Upper lobe of left lung (tissue), 6 donors: Measurements from ENCODE around the gene TMBIM6. TPM values are rescaled to one million over a fixed set of nuclear protein-coding genes. Genes with fewer than 3 reads are reported as not detected.

Source experiments
- ATAC-seq, 2 donors: fragments of 200-7000 bp; cut with Tn5 transposase; one replicate each; pipeline ENCODE4 v1.9.1; 2022; ENCODE audit warnings: mild to moderate bottlenecking in 2 of 2, moderate library complexity in 2 of 2; ENCODE audit not compliant: low FRiP score in 2 of 2
- DNase-seq, 2 donors: peaks; one replicate each; pipeline ENCODE4 v3.0.0-alpha.2; 2019 to 2020
- H3K27ac ChIP-seq, 4 donors: fragments of 200-600 bp; sonication (generic); one replicate each; pipeline ENCODE4 v1.5.1; 2016 to 2019
- H3K27me3 ChIP-seq, 4 donors: fragments of 200-600 bp; sonication (generic); one replicate each; pipeline ENCODE4 v1.5.1; 2017 to 2019
- H3K36me3 ChIP-seq, 4 donors: fragments of 200-600 bp; sonication (generic); one replicate each; pipeline ENCODE4 v1.5.1; 2016 to 2019
- H3K4me1 ChIP-seq, 4 donors: fragments of 200-600 bp; sonication (generic); one replicate each; pipeline ENCODE4 v1.5.1; 2018 to 2019
- H3K4me3 ChIP-seq, 4 donors: fragments of 200-600 bp; sonication (generic); one replicate each; pipeline ENCODE4 v1.5.1; 2017 to 2019; ENCODE audit warnings: mild to moderate bottlenecking in 2 of 4, moderate library complexity in 1 of 4
- H3K9me3 ChIP-seq, 4 donors: fragments of 200-600 bp; sonication (generic); one replicate each; pipeline ENCODE4 v1.5.1; 2018 to 2019
- EP300 ChIP-seq, 4 donors: sonication (generic); formaldehyde crosslinking; IDR thresholded peaks; one replicate each; pipeline ENCODE4 v1.5.1; 2017; ENCODE audit warnings: antibody characterized with exemption in 4 of 4, control low read depth in 2 of 4
- POLR2A ChIP-seq, 4 donors: fragments of 450-650 bp; IDR thresholded peaks; one replicate each; pipeline ENCODE4 v1.5.1; 2016 to 2017; ENCODE audit warnings: antibody characterized with exemption in 4 of 4, mild to moderate bottlenecking in 2 of 4
- POLR2AphosphoS5 ChIP-seq, 2 donors: sonication (generic); formaldehyde crosslinking; IDR thresholded peaks; one replicate each; pipeline ENCODE4 v1.5.1; 2017; ENCODE audit warnings: antibody characterized with exemption in 2 of 2
- WGBS, 2 donors: methylation state at CpG; one replicate each; pipeline ENCODE4 v1.1.5; 2017 to 2018; 5-methylcytosine and 5-hydroxymethylcytosine counted together
- total RNA-seq, 6 donors: library from RNA; depleted of rRNA in 4 of 6; stranded (reverse); fragments of >200 nt in 4 of 6; gene quantifications; one replicate each; pipeline versions ENCODE4 v1.1.0 to v1.2.1, GENCODE V29; 2016 to 2021
- TF ChIP-seq, protein P1 (sequence below), 6 experiments: fragments of 450-650 bp in 4 of 6; fragments of 200-600 bp in 2 of 6; sonication (generic) in 2 of 6; IDR thresholded peaks; one replicate each; pipeline ENCODE4 v1.5.1; 2016 to 2019; ENCODE audit warnings: antibody characterized with exemption in 6 of 6
- donor health status: DM: no; HTN: no; CAD: no; lungs with moderate emphysema.
- donor health status: DM: no; HTN: yes; CAD: no; lungs with severe emphysema.

Gene TMBIM6
- total RNA-seq, 6 donors from 2014 or later, result 185 to 831 (median 594) TPM

DNA sequence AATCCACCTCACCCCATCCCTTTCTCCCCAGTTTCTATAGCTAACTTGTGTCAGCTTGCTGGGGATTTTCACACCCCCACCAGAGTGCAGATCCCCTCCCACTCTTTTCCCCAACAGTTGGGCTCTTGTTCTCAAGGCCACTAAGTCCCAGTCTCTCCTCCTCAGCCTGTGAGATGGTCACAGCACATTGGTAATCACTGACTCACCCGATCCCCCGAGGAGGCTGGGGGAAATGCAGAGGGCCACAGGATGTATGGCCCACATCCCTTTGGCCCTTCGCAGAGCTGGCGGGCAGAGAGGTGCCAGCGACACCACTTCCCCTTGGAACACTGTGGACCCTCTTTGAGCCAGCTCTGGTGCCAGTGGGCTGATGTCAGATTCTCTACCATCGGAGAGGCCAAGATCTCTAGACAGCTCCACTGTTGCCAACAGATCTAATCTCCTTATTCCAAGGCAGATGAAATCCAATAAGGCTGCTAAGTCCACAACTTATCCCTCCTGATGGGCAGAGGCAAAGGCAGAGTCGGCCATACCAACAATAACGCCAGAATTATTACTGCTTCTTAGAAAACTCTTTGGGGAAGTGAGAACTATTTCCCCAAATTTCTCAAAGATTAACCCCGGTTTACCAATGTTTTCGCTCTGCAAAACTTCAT, 35.8 kb upstream of the TMBIM6 start:
- Histone ChIP-seq H3K9me3 (no peaks in the 10 kb centered on the region), H3K36me3 (no peaks in the 10 kb centered on the region), H3K4me3 (peak overlapping the region in 3 of 4 donors; percentile 55 to 87 (median 84)), H3K27ac (peak overlapping the region; percentile 92 to 96 (median 94)), H3K27me3 (no peaks in the 10 kb centered on the region), H3K4me1 (peaks cover 16 to 48% (median 34%) of the 10 kb centered on the region in 4 donors)
- DNase-seq (peak in 1 of 2 donors; percentile 47), ATAC-seq (no peak)
- WGBS, 2 donors, result 31 to 35% methylated on average over 10 of the region's 10 CpGs
- TF ChIP-seq, protein P1, sequence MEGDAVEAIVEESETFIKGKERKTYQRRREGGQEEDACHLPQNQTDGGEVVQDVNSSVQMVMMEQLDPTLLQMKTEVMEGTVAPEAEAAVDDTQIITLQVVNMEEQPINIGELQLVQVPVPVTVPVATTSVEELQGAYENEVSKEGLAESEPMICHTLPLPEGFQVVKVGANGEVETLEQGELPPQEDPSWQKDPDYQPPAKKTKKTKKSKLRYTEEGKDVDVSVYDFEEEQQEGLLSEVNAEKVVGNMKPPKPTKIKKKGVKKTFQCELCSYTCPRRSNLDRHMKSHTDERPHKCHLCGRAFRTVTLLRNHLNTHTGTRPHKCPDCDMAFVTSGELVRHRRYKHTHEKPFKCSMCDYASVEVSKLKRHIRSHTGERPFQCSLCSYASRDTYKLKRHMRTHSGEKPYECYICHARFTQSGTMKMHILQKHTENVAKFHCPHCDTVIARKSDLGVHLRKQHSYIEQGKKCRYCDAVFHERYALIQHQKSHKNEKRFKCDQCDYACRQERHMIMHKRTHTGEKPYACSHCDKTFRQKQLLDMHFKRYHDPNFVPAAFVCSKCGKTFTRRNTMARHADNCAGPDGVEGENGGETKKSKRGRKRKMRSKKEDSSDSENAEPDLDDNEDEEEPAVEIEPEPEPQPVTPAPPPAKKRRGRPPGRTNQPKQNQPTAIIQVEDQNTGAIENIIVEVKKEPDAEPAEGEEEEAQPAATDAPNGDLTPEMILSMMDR (IDR thresholded peaks at IDR 0.05), result no peak
- TF ChIP-seq POLR2A (IDR thresholded peaks at IDR 0.05) (peak in 2 of 4 donors; percentile 18 to 31), POLR2AphosphoS5 (IDR thresholded peaks at IDR 0.05) (peak; percentile 64 to 69), EP300 (IDR thresholded peaks at IDR 0.05) (peak in 2 of 4 donors; percentile 35 to 52)

DNA sequence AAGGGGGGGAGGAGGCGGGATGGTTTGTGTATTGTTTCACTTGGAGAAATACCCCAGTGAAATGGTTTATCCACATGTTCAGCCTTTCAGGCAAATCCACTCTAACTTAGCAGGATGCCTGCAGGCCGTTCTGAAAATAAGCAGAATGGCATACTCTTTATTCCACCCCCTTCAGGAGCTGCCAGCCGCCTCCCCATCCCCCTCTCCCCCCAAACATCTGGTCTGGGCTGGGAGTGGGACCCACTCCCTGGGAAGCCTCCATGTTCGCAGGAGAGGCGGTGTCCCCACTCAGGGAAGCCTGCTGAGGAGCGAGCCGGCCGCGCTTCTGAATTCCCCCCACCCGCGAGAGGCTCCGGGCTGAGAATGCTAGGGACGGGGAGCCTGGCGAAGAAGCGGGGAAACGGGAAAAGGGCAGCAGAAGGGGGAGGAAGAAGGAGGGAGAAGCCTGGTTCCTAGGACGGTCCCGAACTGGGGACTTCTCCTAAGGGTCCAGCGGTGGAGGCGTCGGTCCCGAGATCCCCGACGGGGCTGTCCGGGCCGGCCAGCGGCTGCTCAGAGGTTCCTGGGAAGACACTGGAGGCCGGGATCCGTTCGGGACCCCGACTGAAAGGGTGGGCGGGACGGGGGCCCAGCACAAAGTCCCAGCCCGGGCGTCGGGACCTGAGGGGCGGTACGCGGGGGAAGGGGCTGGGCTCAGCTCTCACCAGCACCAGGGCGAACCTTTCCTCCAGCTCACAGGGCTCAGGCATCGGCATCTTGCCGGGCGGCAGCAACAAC, 34.8 kb upstream of the TMBIM6 start:
- Histone ChIP-seq H3K4me1 (peaks cover 16 to 48% (median 34%) of the 10 kb centered on the region in 4 donors), H3K4me3 (peak overlapping the region; percentile 55 to 87 (median 82)), H3K36me3 (no peaks in the 10 kb centered on the region), H3K27me3 (no peaks in the 10 kb centered on the region), H3K9me3 (no peaks in the 10 kb centered on the region), H3K27ac (peak overlapping the region; percentile 92 to 96 (median 94))
- WGBS, 2 donors, result 3 to 7% methylated on average over 22 to 31 of the region's 43 CpGs
- TF ChIP-seq, protein P1 (IDR thresholded peaks at IDR 0.05), result no peak
- TF ChIP-seq EP300 (IDR thresholded peaks at IDR 0.05) (no peak), POLR2A (IDR thresholded peaks at IDR 0.05) (no peak), POLR2AphosphoS5 (IDR thresholded peaks at IDR 0.05) (no peak)
- ATAC-seq (peak; percentile 1 to 41), DNase-seq (peak in 1 of 2 donors; percentile 29)

DNA sequence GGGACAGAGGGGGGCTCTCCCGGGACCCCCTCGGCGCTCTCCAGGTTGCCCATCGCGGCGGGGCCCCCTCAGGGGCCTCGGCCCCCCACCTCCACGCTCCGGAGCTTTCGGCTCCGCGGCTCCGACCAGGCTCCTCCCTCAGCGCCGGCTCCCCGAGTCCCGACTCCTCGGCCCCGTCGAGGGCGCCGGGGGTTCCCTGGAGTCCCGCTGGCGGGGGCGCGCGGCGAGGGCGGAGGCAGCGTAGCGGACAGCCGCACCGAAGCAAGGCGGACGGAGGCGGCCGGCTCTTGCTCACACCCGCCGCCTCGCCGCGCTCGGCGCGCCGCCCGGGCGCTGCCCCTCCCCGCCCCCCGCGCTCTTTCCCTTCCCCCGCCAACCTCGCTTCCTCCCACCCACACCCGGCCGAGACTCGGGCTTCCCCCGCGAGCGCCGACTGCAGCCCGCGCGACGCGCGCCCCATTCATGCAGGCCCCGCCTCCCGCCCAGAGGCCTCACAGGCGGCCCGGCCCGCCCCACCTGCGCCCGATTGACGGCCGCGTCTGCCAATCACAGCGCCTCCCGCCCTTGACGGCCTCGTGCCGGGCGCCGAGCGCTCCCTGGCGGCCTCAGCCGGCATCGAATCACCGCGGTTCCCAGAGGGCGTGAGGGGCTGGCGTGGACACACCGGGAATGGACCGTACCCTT, 34.1 kb upstream of the TMBIM6 start, which contains the start of gene FMNL3:
Gene FMNL3, minus strand, starts transcription at position 278 of the 684 bp plus-strand sequence. Its CDS starts 225 bp downstream, at position 53.
- peaks cover 16 to 48% (median 33%) of the 10 kb centered on the region in 4 donors for H3K4me1 ChIP-seq
- TF ChIP-seq POLR2A (IDR thresholded peaks at IDR 0.05), result peak in 3 of 4 donors; percentile 41 to 71 (median 56)
- TF ChIP-seq EP300 (IDR thresholded peaks at IDR 0.05), result no peak
- TF ChIP-seq, protein P1 (IDR thresholded peaks at IDR 0.05), result peak; percentile 91 to 100 (median 98)
- peak; percentile 65 to 74 for TF ChIP-seq POLR2AphosphoS5 (IDR thresholded peaks at IDR 0.05)
- WGBS, 2 donors, result 1 to 2% methylated on average over 16 to 33 of the region's 93 CpGs

DNA sequence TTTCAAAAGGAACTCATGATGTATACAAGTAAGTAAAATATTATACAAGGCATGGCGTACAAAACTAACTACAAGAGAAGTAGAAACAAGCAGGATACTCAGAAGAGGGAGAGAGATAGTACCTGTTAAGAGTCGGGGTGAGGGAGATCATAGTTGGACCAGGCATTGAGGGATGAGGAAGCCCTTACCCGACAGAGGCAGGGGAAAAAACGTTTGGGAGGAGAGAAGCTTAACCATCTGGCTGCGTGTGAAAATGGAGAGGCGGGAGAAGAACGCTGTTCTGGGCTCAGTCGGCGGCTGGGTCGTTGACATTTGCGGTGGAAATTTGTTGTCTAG, 33.6 kb upstream of the TMBIM6 start:
- no peaks in the 10 kb centered on the region for H3K27me3 ChIP-seq
- H3K4me1 ChIP-seq, result peaks cover 15 to 43% (median 30%) of the 10 kb centered on the region in 4 donors
- H3K36me3 ChIP-seq, result no peaks in the 10 kb centered on the region
- no peak for DNase-seq
- peak overlapping the region in 1 of 4 donors; percentile 92 for H3K27ac ChIP-seq
- no peaks in the 10 kb centered on the region for H3K9me3 ChIP-seq
- TF ChIP-seq, protein P1 (IDR thresholded peaks at IDR 0.05), result peak in 1 of 6 experiments; percentile 9
- no peak for TF ChIP-seq POLR2A (IDR thresholded peaks at IDR 0.05)
- 40 to 49% methylated on average over 11 of the region's 11 CpGs for WGBS, 2 donors
- peak overlapping the region in 2 of 4 donors; percentile 55 to 87 for H3K4me3 ChIP-seq
- ATAC-seq, result no peak

More for the DNA sequence above, 34.1 kb upstream of the TMBIM6 start, which contains the start of gene FMNL3:
- H3K27me3 ChIP-seq, result no peaks in the 10 kb centered on the region
- peak within 1 kb of the TSS; percentile 55 to 87 (median 82) for H3K4me3 ChIP-seq
- no peaks in the 10 kb centered on the region for H3K9me3 ChIP-seq
- peak within 1 kb of the TSS; percentile 92 to 96 (median 94) for H3K27ac ChIP-seq
- H3K36me3 ChIP-seq, result no peaks in the 10 kb centered on the region
- peak; percentile 99 to 100 for DNase-seq
- ATAC-seq, result peak; percentile 98
